Aorta (tissue), 5 donors: ENCODE data around the gene PPP5C. TPM values are rescaled to one million over a fixed set of nuclear protein-coding genes. Genes with fewer than 3 reads are reported as not detected.

Experiments used
- ATAC-seq: fragments of 200-7000 bp; cut with Tn5 transposase; one replicate; pipeline ENCODE4 v1.9.1; 2022; ENCODE audit warnings: moderate library complexity; ENCODE audit not compliant: low FRiP score
- DNase-seq, 2 donors: peaks; one replicate each; pipeline ENCODE4 v3.0.0-alpha.2; 2020
- H3K27ac ChIP-seq, 2 donors: one replicate each; pipeline ENCODE4 v1.5.1; 2013; ENCODE audit warnings: low read length in 2 of 2, mild to moderate bottlenecking in 2 of 2, moderate library complexity in 2 of 2, control low read depth in 1 of 2, inconsistent platforms in 1 of 2, low read depth in 1 of 2
- H3K27me3 ChIP-seq, 2 donors: one replicate each; pipeline ENCODE4 v1.6.1; 2013; ENCODE audit warnings: control low read depth in 1 of 2, low read length in 1 of 2, mild to moderate bottlenecking in 1 of 2, moderate library complexity in 1 of 2; ENCODE audit not compliant: insufficient read depth in 2 of 2, control insufficient read depth in 1 of 2
- H3K36me3 ChIP-seq, 2 donors: one replicate each; pipeline ENCODE4 v1.6.1; 2013; ENCODE audit warnings: control low read depth in 1 of 2, low read length in 1 of 2, mild to moderate bottlenecking in 1 of 2; ENCODE audit not compliant: insufficient read depth in 2 of 2, control insufficient read depth in 1 of 2
- H3K4me1 ChIP-seq, 2 donors: one replicate each; pipeline ENCODE4 v1.6.1; 2013; ENCODE audit warnings: low read length in 2 of 2, control low read depth in 1 of 2, mild to moderate bottlenecking in 1 of 2, moderate library complexity in 1 of 2; ENCODE audit not compliant: insufficient read depth in 2 of 2, control insufficient read depth in 1 of 2
- H3K4me3 ChIP-seq, 2 donors: one replicate each; pipeline ENCODE4 v1.5.1; 2013; ENCODE audit warnings: low read length in 2 of 2, control low read depth in 1 of 2, mild to moderate bottlenecking in 1 of 2
- H3K9me3 ChIP-seq: one replicate; pipeline ENCODE4 v1.6.1; 2013; ENCODE audit warnings: mild to moderate bottlenecking, low read length; ENCODE audit not compliant: control insufficient read depth
- WGBS, 2 donors: extraction: QIAGEN DNeasy Blood & Tissue Kit; methylation state at CpG; one replicate each; pipeline ENCODE4 v1.1.7; 2013; 5-methylcytosine and 5-hydroxymethylcytosine counted together
- intact Hi-C, 2 donors: fragments of 100-400 bp; cut with DNase I; formaldehyde crosslinking; loops; one replicate each; pipeline versions ENCODE4 v1.14.2 to v1.15.0; 2022
- polyA plus RNA-seq, 2 donors: library from polyadenylated mRNA; stranded (reverse); fragments of 200-250 nt; gene quantifications; one replicate each; pipeline ENCODE4 v1.2.3, GENCODE V29; 2013
- total RNA-seq, 2 donors: library from RNA; stranded (reverse); fragmentation: NEBNext Ultra II Directional; extraction: Animal tissue kit (Norgen Biotek cat#: 25700); gene quantifications; one replicate each; pipeline ENCODE4 v1.2.1, GENCODE V29; 2021
- donor health status: healthy with polysubstance abuse.
- donor health status: Bipolar disorder and iron deficiency.
- donor health status: DM: no; HTN: no; CAD: no.
- donor health status: DM: no; HTN: no; CAD: no.
- donor health status: DM: yes; HTN: yes; CAD: no.

The PPP5C gene
- total and polyA plus RNA-seq, 4 donors = 23.0 to 63.7 (median 58.5) TPM

DNA sequence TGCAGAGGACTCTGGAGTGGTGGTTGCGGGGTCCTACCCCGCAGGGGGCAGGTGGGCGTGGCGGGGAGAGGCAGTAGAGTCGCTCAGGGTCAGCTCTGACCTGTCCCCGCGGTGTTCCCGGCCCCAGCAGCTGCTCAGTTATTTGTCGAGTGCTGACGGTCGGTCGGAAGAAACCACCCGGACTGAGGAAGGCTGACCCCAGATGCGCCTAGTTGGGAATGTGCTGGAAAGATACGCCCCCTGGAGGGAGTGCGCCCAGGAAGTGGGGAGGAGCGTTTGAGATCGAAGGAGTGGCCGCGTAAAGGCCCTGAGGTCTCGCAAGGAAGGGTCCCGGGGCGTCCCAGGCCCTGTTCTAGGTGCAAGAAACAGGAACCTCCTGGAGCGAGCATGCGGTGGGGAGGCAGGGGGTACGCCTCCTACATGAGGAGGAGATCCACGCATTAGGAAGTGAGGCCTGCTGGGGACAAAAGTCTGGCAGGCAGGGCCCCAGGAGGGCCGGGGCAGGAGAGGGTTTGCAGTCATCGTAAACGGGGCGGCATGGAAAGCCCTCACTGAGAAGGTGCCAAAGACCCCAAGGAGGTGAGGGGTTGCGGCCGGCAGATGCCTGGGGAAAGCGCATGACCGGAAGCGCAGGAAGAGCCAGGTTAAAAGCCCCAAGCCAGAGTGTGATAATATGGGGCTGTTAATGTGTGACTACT is 57.3 kb downstream of the PPP5C start:
- 1% methylated on average over 36 of the region's 36 CpGs for WGBS, 2 donors
- H3K4me1 ChIP-seq = no peaks in the 10 kb centered on the region
- peak; percentile 72 for ATAC-seq
- H3K27ac ChIP-seq = peak overlapping the region; percentile 7 to 86
- H3K27me3 ChIP-seq = no peaks in the 10 kb centered on the region
- peak; percentile 83 to 85 for DNase-seq
- intact Hi-C loops = no loop called here
- H3K36me3 ChIP-seq = no peaks in the 10 kb centered on the region
- H3K9me3 ChIP-seq = no peaks in the 10 kb centered on the region
- H3K4me3 ChIP-seq = peak overlapping the region; percentile 21 to 39

DNA sequence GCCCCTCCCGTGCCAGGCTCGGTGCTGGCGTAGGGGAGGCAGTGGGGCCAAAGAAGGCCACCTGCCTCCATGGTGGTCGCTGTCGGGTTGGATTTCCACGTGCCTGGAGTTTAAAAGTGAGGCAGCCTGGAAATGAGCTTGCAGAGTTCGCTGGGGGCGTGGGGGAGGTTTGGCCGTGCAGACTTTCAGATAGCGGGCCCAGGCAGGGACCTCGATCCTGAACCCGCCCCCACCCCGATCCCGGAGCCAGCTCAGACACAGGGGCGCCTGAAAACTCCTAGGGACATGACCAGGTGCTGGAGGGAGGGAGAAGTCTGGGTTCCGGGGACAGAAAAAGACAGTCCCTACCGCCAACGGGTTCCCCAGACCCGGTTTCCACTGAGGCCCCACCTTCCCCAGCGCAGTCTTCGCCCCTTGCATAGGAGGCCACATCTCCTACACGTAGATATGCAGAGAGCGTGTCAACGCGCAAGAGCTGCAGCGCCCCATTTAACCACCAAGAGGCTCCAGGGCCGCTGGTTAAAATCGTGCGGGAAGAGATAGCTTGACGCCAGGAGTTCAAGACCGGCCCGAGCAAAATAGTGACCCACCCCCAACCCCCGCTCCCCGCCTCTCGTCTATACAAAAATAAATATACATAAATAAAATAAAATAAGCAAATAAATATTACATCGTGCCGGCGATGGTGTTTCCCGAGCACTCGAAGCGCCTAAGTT is 58.0 kb downstream of the PPP5C start:
- ATAC-seq = peak; percentile 31
- intact Hi-C loops = no loop called here
- peak; percentile 54 to 76 for DNase-seq
- Histone ChIP-seq H3K4me1 (no peaks in the 10 kb centered on the region), H3K9me3 (no peaks in the 10 kb centered on the region), H3K27ac (peak overlapping the region in 1 of 2 donors; percentile 86), H3K36me3 (no peaks in the 10 kb centered on the region), H3K4me3 (no peak overlapping the region), H3K27me3 (no peaks in the 10 kb centered on the region)
- WGBS, 2 donors = 11 to 12% methylated on average over 40 to 41 of the region's 41 CpGs

DNA sequence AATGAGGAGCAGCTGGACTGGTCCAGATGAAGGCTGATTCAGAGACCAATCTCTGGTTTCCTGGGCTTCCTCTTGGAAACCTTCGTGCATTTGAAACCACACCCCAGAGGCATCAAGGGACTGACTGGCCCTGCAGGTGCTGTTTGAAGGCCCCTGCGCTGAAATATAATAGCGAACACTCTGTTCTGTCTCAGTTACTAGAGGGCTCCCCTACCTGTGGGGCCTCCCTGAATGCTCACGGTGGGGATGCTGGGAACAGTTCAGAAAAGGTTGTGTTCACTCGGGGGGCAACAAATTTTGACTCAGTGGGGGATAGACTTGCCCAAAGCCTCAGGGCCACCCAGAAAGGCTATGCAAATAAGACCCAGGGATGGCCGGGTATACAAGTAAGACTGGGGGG is 60.1 kb downstream of the PPP5C start:
- Histone ChIP-seq H3K4me1 (no peaks in the 10 kb centered on the region), H3K4me3 (no peak overlapping the region), H3K27me3 (no peaks in the 10 kb centered on the region), H3K9me3 (no peaks in the 10 kb centered on the region), H3K27ac (no peak overlapping the region), H3K36me3 (no peaks in the 10 kb centered on the region)
- peak in 1 of 2 donors; percentile 17 for DNase-seq
- ATAC-seq = no peak
- intact Hi-C loops = no loop called here
- WGBS, 2 donors = 22 to 24% methylated on average over 6 of the region's 6 CpGs

DNA sequence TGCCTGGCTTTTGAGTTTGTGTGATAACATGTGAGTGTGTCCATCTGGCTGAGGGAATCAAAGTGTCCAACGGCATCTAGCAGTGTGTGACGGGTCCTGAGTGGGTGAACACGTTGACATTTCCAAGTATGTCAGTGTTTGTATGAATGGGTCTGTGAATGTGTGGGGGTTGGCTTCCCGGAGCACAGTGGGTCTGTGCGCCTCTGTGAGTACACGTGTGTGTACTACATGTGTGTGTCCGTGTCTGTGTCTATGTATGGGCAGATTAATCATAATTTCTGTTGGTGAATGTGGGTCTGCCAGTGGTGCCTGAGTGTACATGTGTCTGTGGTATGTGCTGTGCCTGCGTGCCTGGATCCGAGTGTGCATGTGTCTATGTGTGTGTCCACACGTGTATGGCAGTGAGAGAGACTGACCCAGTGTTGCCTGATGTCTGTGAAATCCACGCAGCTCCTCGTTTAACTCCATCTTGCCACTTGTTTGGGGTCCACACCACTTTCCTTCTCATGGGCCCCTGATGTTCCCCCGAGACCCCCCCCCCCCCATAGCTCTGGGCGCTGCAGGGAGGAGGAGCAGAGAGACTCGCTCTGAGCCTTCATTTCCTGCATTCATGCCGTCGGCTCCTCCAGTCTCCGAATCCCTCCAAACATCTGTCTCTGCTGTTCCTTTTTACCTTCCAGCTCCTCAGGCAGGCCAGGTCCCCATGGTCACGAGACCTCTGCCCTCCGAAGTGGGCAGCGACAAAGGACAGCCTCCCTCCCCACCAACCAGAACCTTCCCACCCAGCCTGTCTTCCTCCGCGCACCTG is 61.2 kb downstream of the PPP5C start:
- ATAC-seq (no peak), DNase-seq (peak in 1 of 2 donors; percentile 38)
- no peaks in the 10 kb centered on the region for H3K36me3 ChIP-seq
- intact Hi-C loops = no loop called here
- no peaks in the 10 kb centered on the region for H3K9me3 ChIP-seq
- H3K4me1 ChIP-seq = no peaks in the 10 kb centered on the region
- WGBS, 2 donors = 11 to 14% methylated on average over 21 to 23 of the region's 23 CpGs
- no peaks in the 10 kb centered on the region for H3K27me3 ChIP-seq
- H3K4me3 ChIP-seq = no peak overlapping the region
- H3K27ac ChIP-seq = peak overlapping the region in 1 of 2 donors; percentile 7

DNA sequence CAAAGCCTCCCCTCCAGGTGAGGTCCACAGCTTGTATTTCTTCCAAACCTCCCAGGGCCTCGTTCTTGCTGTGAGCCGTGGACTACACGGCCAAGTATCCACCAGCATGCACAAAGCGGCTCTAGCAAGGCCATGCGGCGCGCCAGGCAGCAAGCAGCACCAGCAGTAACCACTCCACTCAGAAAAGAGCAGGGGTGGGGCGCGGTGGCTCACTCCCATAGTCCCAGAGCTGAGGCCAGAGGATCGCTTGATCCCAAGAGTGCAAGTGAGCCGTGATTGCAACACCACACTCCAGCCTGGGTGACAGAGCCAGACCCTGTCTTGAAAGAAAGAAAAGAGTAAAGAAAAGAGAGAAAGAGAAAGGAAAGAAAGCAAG is 61.8 kb downstream of the PPP5C start:
- DNase-seq (peak; percentile 87 to 90), ATAC-seq (peak; percentile 53)
- intact Hi-C loops = no loop called here
- Histone ChIP-seq H3K27ac (peak overlapping the region in 1 of 2 donors; percentile 0), H3K36me3 (no peaks in the 10 kb centered on the region), H3K4me3 (no peak overlapping the region), H3K9me3 (no peaks in the 10 kb centered on the region), H3K4me1 (no peaks in the 10 kb centered on the region), H3K27me3 (no peaks in the 10 kb centered on the region)
- 1 to 3% methylated on average over 11 of the region's 11 CpGs for WGBS, 2 donors

DNA sequence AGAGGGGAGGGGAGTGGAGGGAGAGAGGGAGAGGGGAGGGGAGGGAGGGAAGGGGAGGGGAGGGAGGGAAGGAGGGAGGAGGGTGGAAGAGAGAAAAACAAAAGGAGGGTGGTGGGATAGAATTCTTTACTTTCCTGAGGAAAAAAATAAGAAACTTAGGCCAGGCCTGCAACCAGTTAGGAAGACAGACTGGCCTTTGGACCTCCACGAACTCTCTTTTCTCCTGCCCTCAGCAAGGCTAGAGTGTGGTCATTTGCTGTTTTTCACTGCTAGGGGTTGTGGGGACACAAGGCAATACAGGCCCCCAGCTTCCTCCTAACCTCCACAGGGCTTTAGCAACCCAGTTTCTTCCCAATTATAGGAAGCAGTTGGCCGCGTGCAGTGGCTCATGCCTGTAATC is 62.3 kb downstream of the PPP5C start:
- Histone ChIP-seq H3K27me3 (no peaks in the 10 kb centered on the region), H3K9me3 (no peaks in the 10 kb centered on the region), H3K4me3 (no peak overlapping the region), H3K27ac (peak overlapping the region in 1 of 2 donors; percentile 14), H3K36me3 (no peaks in the 10 kb centered on the region), H3K4me1 (no peaks in the 10 kb centered on the region)
- ATAC-seq = no peak
- peak in 1 of 2 donors; percentile 27 for DNase-seq
- WGBS, 2 donors = 58 to 72% methylated on average over 3 of the region's 3 CpGs
- intact Hi-C loops = no loop called here

DNA sequence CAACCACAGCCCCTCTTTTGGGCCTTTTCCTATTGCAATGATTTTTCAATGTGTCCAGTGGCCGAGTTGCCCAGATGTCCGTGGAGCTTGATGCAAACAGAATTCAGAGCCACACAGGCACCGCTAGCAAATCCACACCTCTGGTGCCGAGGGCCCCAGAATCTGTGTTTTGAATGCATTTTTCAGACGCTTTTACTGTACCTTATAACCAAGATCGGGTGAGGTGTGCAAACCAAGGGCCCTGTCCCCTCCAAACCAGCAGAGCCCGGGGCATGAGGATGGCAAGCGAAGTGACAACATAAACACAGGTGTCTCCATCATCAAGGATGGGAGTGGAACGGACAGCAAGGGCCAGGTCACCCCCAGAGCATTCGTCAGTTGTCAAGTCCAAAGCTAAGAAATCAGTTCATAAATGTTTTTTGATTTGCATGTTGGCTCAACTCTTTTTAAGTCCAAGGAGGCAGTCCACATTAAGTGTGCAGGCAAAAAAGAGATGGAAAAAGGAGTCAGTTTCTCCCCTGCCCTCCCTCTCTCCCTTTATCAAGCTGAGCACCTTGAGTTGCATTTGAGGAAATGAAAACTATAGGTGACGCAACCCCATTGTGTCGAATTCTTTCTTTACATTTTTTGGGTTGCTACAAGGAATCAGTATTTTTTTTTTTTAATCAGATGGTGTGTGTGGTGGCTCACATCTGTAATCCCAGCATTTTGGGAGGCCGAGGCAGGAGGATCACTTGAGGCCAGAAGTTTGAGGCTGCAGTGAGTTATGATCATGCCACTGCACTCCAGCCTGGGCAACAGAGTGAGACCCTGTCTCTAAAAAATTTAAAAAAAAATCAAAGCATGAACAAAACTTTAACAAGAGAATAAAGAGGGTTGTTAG is 63.6 kb downstream of the PPP5C start:
- intact Hi-C loops = no loop called here
- Histone ChIP-seq H3K36me3 (no peaks in the 10 kb centered on the region), H3K9me3 (no peaks in the 10 kb centered on the region), H3K27ac (no peak overlapping the region), H3K27me3 (no peaks in the 10 kb centered on the region), H3K4me1 (no peaks in the 10 kb centered on the region), H3K4me3 (no peak overlapping the region)
- WGBS, 2 donors = 57 to 59% methylated on average over 13 of the region's 13 CpGs
- no peak for DNase-seq
- ATAC-seq = no peak
